Cardiac muscle cell (in vitro differentiated cells and primary cell): ENCODE data around the gene NUTM1. TPM values are rescaled to one million over a fixed set of nuclear protein-coding genes. Genes with fewer than 3 reads are reported as not detected.
"Not testable (repeated sequence)": the region's sequence is repeated elsewhere in the genome, so short reads cannot be mapped to it uniquely, and the experiment has no call there.

Experiments used
- DNase-seq, 2 donors: peaks; one replicate each; pipeline versions ENCODE4 v3.0.0 to v3.0.0-alpha.2; 2010 to 2017; ENCODE audit warnings: low read depth in 1 of 2, low spot score in 1 of 2
- H3K27ac ChIP-seq: fragments of 200-600 bp; sonication (generic); 2 replicates; pipeline ENCODE4 v1.5.1; 2016
- H3K27me3 ChIP-seq: fragments of 200-600 bp; sonication (generic); 2 replicates; pipeline ENCODE4 v1.6.0; 2016; ENCODE audit warnings: control low read depth
- H3K36me3 ChIP-seq: fragments of 200-600 bp; sonication (generic); 2 replicates; pipeline ENCODE4 v1.5.1; 2016; ENCODE audit warnings: control low read depth
- H3K4me1 ChIP-seq: fragments of 200-600 bp; sonication (generic); 2 replicates; pipeline ENCODE4 v1.8.1; 2017; ENCODE audit warnings: low read depth, mild to moderate bottlenecking, mixed run types
- H3K4me3 ChIP-seq: fragments of 200-600 bp; sonication (generic); 2 replicates; pipeline ENCODE4 v1.5.1; 2016; ENCODE audit warnings: mild to moderate bottlenecking
- H3K9me3 ChIP-seq: fragments of 200-600 bp; sonication (generic); 2 replicates; pipeline ENCODE4 v1.5.1; 2017; ENCODE audit warnings: low read depth, mild to moderate bottlenecking, control low read depth
- CTCF ChIP-seq: IDR thresholded peaks from 2 replicates; pipeline ENCODE4 v1.5.1; 2012; ENCODE audit warnings: low read depth, mild to moderate bottlenecking, low read length
- polyA plus RNA-seq: library from polyadenylated mRNA; unstranded; fragments of >200 nt; fragmentation: Nextera tagmentation; extraction: Ambion mirVana; gene quantifications from 2 replicates; pipeline ENCODE4 v1.2.1, GENCODE V29; 2016
- total RNA-seq: library from RNA; depleted of rRNA; stranded (reverse); fragments of >200 nt; gene quantifications from 2 replicates; pipeline ENCODE4 v1.2.3, GENCODE V29; 2016

The NUTM1 gene
- total and polyA plus RNA-seq, 2 experiments from 2014 or later, result 0.15 to 0.32 TPM

- Histone ChIP-seq H3K36me3 (peaks cover 3% of the 10 kb centered on the region), H3K4me3 (peak within 1 kb of the TSS; percentile 90), H3K27me3 (no peaks in the 10 kb centered on the region), H3K4me1 (peaks cover 13% of the 10 kb centered on the region), H3K27ac (peak within 1 kb of the TSS; percentile 95), H3K9me3 (no peaks in the 10 kb centered on the region)
- DNase-seq, result peak; percentile 90 to 94
- TF ChIP-seq CTCF, result peak; percentile 89
Observed at GRCh38 chr15:34367101-34368081, 24.3 kb downstream of the NUTM1 start, which contains the start of gene LPCAT4. TSS of gene LPCAT4 (minus strand) at chr15:34367196. CDS start at chr15:34367100, 96 bp downstream.

GRCh38 chr15:34370129-34370528, 27.0 kb downstream of the NUTM1 start:
- DNase-seq, result no peak
- Histone ChIP-seq H3K36me3 (no peaks in the 10 kb centered on the region), H3K4me1 (peaks cover 8% of the 10 kb centered on the region), H3K9me3 (no peaks in the 10 kb centered on the region), H3K27me3 (no peaks in the 10 kb centered on the region), H3K27ac (no peak overlapping the region), H3K4me3 (no peak overlapping the region)
- no peak for TF ChIP-seq CTCF

GRCh38 chr15:34370643-34371042, 27.5 kb downstream of the NUTM1 start:
- H3K27me3 ChIP-seq, result no peaks in the 10 kb centered on the region
- no peak for TF ChIP-seq CTCF

GRCh38 chr15:34373951-34374350, 30.8 kb downstream of the NUTM1 start:
- H3K36me3 ChIP-seq, result no peaks in the 10 kb centered on the region
- H3K9me3 ChIP-seq, result no peaks in the 10 kb centered on the region
- no peaks in the 10 kb centered on the region for H3K4me1 ChIP-seq
- no peak overlapping the region for H3K4me3 ChIP-seq
- TF ChIP-seq CTCF, result no peak
- DNase-seq, result no peak
- no peak overlapping the region for H3K27ac ChIP-seq
- no peaks in the 10 kb centered on the region for H3K27me3 ChIP-seq

More at GRCh38 chr15:34370643-34371042, 27.5 kb downstream of the NUTM1 start:
- H3K9me3 ChIP-seq, result no peaks in the 10 kb centered on the region
- no peaks in the 10 kb centered on the region for H3K36me3 ChIP-seq
- H3K4me3 ChIP-seq, result no peak overlapping the region
- no peak for DNase-seq
- H3K4me1 ChIP-seq, result peaks cover 3% of the 10 kb centered on the region
- no peak overlapping the region for H3K27ac ChIP-seq

- Histone ChIP-seq H3K27me3 (no peaks in the 10 kb centered on the region), H3K36me3 (no peaks in the 10 kb centered on the region), H3K4me3 (no peak overlapping the region), H3K9me3 (no peaks in the 10 kb centered on the region), H3K27ac (no peak overlapping the region), H3K4me1 (no peaks in the 10 kb centered on the region)
- no peak for TF ChIP-seq CTCF
- DNase-seq, result no peak
Observed at GRCh38 chr15:34374816-34375215, 31.7 kb downstream of the NUTM1 start.

- not testable (repeated sequence) for H3K27me3 ChIP-seq, H3K4me1 ChIP-seq, H3K36me3 ChIP-seq, DNase-seq, H3K9me3 ChIP-seq, H3K4me3 ChIP-seq, H3K27ac ChIP-seq
Observed at GRCh38 chr15:34375541-34375940, 32.4 kb downstream of the NUTM1 start.
